NCI-H2107 treated with DMSO at 0.1 percent for 48 hours (cell line): ENCODE measurements around the gene MTF2.
"Not testable (repeated sequence)": the region's sequence is repeated elsewhere in the genome, so short reads cannot be mapped to it uniquely, and the experiment has no call there.

Experiments
- DNase-seq: peaks from one replicate; lab custom pipeline; 2025; ENCODE audit not compliant: unreplicated experiment; lab: John Stamatoyannopoulos, UW

MTF2 gene

DNA sequence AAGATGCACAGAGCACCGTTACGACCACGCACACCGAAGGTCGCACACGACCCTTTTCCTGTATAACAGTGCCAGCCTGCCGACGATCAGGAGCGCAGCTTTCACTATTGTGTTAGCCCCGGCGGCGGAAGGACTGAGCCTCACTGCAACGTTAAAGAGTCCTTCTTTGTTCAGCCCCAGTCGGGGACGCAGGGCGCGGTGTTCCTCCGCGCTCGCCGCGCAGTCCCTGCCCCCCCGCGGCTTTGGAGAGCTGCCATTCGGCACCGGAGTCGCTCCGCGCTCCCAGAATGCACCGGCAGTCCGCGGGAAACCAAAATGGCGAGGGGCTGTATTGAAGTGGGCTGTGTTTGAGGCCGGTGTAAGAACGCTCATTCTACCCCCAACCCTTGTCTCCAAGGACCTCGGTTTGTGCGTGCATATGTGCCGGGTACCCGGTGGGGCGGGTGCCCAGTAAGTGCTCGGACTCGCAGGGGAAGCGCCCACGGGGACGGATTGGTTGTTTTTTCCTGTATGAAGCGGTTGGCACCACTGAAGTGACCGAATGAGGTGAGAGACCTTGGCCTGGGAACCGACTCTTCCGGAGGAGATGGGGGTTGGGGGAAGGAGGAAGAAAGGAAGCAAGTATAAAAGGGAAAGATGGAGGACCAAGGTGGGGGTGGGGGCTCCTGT lies at the start of gene MTF2:
TSS of gene MTF2 (plus strand) at position 298 of the 669 bp plus-strand sequence. CDS start at position 542, 244 bp downstream.
- peak; percentile 92 for DNase-seq

- DNase-seq: no peak
These were observed 49.8 kb upstream of the MTF2 start for GRCh38 chr1:93029317-93029716.

- DNase-seq: not testable (repeated sequence)
These were observed 48.9 kb upstream of the MTF2 start for GRCh38 chr1:93030191-93030590.

DNA sequence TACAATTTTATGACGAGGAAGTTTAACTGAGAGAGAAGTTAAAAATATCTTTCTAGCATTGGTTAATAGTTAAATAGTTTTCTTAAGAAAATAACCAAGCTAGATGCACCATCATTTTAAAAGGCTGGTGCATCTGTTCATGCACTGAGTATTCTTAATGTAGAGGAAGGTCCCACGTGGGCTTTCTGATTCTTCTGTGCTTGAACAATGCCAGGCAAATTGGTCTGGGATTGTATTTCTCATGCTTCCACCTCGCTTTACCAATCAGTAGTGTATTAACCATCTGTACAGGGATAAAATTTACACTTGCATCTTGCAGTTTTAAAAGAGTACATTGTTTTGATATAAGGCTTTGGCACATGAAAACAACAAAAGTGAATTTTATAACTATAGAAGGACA lies 47.4 kb upstream of the MTF2 start:
- DNase-seq: no peak

DNA sequence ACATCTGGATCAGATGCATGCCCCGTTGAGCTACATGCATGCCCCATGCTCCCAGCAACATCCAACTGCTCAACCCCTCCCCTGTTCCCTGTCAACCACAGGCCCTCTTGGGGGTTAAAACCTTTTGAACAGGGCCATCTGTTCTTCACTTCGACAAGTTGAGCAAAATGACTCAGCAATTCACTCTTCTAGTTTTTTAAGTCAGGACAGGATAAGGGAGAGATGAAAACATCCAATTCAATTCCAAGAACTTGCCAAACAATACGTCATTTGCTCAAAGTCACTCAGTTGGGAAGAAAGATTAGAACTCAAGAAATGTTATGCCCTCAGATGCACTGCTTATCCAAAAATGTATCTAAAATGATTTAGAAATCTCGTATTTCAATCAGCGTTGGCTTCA lies 46.1 kb upstream of the MTF2 start:
- DNase-seq: no peak

DNA sequence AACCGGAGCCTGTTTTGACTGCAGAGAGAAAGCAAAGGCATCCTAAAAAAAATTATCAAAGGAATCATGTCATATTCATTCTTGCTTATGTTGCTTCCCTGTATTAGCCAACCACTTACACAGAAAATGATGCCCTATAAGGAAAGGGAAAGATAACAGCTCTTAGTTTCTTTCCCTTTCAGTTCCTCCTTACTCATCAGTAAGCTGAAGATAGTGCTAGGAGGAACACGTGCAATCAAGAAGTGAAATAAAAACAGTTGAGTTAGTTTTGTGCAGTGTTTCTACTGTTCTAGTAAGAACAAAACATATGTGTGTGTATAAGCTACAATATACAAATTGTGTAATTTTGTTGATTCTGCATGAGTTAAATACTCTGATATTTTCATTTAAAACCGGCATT lies 45.3 kb upstream of the MTF2 start:
- no peak for DNase-seq

DNA sequence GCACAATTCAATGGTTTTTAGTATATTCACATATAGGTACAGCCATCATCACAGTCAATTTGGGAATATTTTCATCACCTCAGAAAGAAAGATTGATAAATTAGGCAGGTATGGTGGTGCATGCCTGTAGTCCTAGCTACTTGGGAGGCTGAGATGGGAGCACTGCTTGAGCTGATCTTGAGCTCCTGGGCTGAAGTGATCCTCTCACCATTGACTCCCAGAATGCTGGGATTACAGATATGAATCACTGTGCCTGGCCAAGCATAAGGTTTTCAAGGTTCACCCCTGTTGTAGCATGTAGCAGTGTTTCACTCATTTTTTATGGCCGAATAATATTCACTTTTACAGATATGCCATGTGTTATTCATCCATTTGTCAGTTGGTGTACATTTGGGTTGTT lies 44.7 kb upstream of the MTF2 start:
- DNase-seq: no peak

- DNase-seq: no peak
These were observed 42.4 kb upstream of the MTF2 start for GRCh38 chr1:93036672-93037071.

GRCh38 chr1:93042187-93043056 lies 36.7 kb upstream of the MTF2 start:
- DNase-seq: no peak

- DNase-seq: no peak
These were observed 36.0 kb upstream of the MTF2 start for GRCh38 chr1:93043057-93043557.

GRCh38 chr1:93047618-93048017 lies 31.5 kb upstream of the MTF2 start:
- DNase-seq: no peak

DNA sequence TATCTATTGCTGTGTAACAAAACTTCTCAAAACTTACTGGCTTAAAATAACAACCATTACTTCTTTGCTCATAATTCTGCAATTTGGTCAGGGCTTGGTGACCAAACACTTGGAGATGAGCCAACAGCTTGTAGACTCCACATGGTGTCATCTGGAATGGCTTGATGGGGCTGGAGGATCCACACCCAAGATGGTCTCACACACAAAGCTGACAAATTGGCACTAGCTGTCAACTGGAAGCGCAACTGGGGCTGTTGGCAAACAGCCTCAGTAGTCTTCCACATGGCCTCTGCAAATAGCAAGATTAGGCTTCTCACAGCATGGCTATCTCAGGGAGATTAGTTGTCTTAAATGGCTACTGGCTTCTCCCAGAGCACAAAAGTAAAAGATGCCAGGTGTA lies 27.1 kb upstream of the MTF2 start:
- no peak for DNase-seq

DNA sequence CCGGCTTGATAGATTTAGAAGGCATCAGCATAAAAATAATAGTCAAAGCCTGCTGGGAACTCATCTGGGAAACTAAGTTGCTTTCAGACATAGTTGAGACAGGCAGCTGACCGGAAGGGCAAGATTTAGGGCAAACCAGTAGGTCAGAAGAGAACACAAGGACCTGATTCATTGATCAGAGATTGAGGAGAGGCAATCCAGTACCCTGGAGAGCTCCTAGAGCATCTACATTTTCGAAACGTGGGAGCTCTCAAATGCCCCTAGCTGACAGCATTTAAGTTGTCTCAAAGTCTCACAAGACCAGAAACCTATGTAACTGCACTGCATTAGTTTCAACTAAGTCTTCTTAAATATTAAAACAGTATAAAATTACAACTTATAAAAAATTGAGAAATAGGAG lies 22.9 kb upstream of the MTF2 start:
- no peak for DNase-seq

DNA sequence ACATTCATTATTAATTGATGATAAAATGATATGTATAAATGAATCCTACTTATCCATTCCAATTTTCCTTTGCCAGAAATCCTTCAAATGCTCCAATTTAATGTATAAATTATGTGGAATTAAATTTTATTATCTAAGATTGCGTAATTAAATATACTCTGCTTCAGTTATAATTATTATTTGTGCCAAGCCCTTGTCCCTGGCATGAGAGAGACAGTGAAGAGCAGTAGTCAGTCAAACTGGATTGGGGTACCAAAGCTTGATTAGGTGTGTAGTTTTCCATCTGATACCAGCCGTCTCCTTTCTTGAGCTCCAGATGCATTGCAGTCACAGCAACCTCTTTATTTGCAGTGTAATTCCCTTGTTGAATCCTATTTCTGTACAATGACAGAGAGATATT lies 22.4 kb upstream of the MTF2 start:
- DNase-seq: no peak

GRCh38 chr1:93061895-93062792 lies 16.9 kb upstream of the MTF2 start:
- DNase-seq: peak; percentile 62

DNA sequence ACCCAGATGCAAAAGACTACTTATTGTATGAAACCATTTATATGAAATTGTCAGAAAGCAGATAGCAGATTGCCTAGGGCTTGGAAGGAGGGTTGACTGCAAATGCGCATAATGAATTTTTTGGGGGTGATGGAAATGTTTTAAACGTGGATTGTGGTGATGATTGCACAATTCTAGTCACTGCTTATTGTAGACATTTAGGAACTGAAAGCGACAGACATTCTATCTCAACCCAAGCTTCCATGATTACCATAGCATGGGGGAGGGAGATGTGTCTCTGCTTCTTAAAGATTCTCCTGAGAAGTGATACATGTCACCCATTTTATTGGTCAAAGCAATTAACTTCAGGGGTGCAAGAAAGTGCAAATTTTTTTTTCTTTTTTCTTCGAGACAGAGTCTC lies 2.8 kb upstream of the MTF2 start:
- DNase-seq: no peak

DNA sequence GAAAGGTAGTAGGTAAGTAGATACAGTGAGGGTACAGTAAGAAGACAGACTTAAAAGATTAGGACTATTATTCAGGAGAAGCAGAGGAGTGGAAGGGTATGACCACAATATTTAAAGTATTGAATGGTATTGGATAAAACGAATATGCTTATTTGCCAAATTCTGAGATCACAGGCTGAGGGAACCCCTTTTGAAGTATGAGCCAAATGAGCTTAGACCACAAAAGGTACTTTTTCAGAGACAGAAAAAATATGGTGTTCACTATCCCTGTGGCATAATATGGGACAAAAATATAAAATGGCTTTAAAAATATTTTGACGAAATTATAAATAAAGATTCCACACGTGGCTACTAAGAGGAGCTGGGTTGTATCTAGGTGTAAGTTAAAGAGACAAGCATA lies 880 bp upstream of the MTF2 start:
- DNase-seq: no peak

- DNase-seq: peak; percentile 55
These were observed 471 bp upstream of the MTF2 start for GRCh38 chr1:93078638-93078985.

DNA sequence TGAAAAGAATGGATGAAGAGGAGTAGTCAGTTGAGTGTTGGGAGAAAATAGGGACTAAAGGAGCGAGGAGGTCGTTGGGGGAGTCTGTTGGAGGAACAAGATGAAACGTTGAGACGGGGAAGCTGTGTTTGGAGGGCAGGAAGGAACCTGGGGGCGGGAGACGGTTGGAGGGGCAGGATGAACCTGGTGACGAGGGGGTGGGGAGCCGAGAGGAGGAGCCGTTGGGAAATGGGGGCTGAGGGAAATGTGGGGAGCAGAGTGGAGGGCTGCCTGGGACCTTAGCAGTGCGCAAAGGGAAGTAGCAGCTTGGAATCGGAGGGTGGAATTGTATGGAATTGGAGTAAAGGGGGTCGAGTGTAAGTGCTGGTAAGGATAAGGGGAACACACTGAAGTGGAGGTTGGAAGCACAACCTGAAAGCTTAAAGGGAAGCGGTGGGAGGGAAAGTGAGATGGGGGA lies 630 bp downstream of the MTF2 start:
- DNase-seq: peak; percentile 30

GRCh38 chr1:93080179-93080823 lies 1.2 kb downstream of the MTF2 start:
- peak; percentile 84 for DNase-seq

GRCh38 chr1:93081716-93082115 lies 2.6 kb downstream of the MTF2 start:
- no peak for DNase-seq
